HepG2 (cell line): Measurements from ENCODE around the gene KCNH6. TPM values are rescaled to one million over a fixed set of nuclear protein-coding genes. Genes with fewer than 3 reads are reported as not detected.

Experiments
- IKZF1 ChIP-seq: fragments of 450-650 bp; IDR thresholded peaks from 2 replicates; pipeline ENCODE4 v1.7.1; 2016
- MLXIP ChIP-seq: sonication (generic); formaldehyde crosslinking; IDR thresholded peaks from 2 replicates; pipeline ENCODE4 v1.9.0; 2021; ENCODE audit warnings: missing genetic modification reagents, borderline replicate concordance
- MTERF4 ChIP-seq: sonication (generic); formaldehyde crosslinking; IDR thresholded peaks from 2 replicates; pipeline ENCODE4 v1.8.0; 2023; ENCODE audit warnings: mild to moderate bottlenecking, missing genetic modification reagents
- ZNF431 ChIP-seq: sonication (generic); formaldehyde crosslinking; IDR thresholded peaks from 2 replicates; pipeline ENCODE4 v1.9.0; 2022; ENCODE audit warnings: missing genetic modification reagents, low read depth, mild to moderate bottlenecking, borderline replicate concordance
- ZNF670 ChIP-seq: sonication (generic); formaldehyde crosslinking; IDR thresholded peaks from 2 replicates; pipeline ENCODE4 v1.8.0; 2022; ENCODE audit warnings: mild to moderate bottlenecking, missing genetic modification reagents, borderline replicate concordance
- ZNF773 ChIP-seq: sonication (generic); formaldehyde crosslinking; IDR thresholded peaks from 2 replicates; pipeline ENCODE4 v1.4.0; 2020; ENCODE audit warnings: missing genetic modification reagents, borderline replicate concordance
- polyA plus RNA-seq, 8 experiments: library from polyadenylated mRNA; depleted of rRNA in 3 of 8; stranded (reverse) in 7 of 8; unstranded in 1 of 8; fragments of >200 nt; fragmentation: Illumina TruSeq in 4 of 8; extraction: Trizol in 4 of 8; gene quantifications; 2 replicates each; pipeline versions ENCODE4 v1.2.1 to v1.2.3, GENCODE V29; 2011 to 2016; ENCODE audit warnings: low read depth in 4 of 8, missing spikeins in 1 of 8, mixed read lengths in 1 of 8; ENCODE audit not compliant: insufficient read depth in 1 of 8
- total RNA-seq, 5 experiments: library from RNA; depleted of rRNA; stranded (reverse); fragments of >200 nt; fragmentation: Illumina TruSeq; extraction: Trizol; gene quantifications; 2 replicates each; pipeline ENCODE4 v1.2.3, GENCODE V29; 2016; ENCODE audit warnings: low read depth in 1 of 5
- TF ChIP-seq, protein P1 (sequence below): sonication (generic); formaldehyde crosslinking; IDR thresholded peaks from 2 replicates; pipeline ENCODE4 v1.5.1; 2020; ENCODE audit warnings: missing genetic modification reagents, mild to moderate bottlenecking, borderline replicate concordance
- TF ChIP-seq, protein P2 (sequence below): sonication (generic); formaldehyde crosslinking; IDR thresholded peaks from 2 replicates; pipeline ENCODE4 v1.4.0; 2020; ENCODE audit warnings: mild to moderate bottlenecking, low read depth, missing genetic modification reagents
- TF ChIP-seq, protein P3 (sequence below): sonication (generic); formaldehyde crosslinking; IDR thresholded peaks from 2 replicates; pipeline ENCODE4 v1.9.0; 2021; ENCODE audit warnings: missing genetic modification reagents, mild to moderate bottlenecking, borderline replicate concordance

Gene KCNH6
- total and polyA plus RNA-seq, 2 of the 13 experiments (the other 11 are each of a cell fraction or from before 2014, with no cell fraction given): 0.05 to 0.18 TPM

DNA sequence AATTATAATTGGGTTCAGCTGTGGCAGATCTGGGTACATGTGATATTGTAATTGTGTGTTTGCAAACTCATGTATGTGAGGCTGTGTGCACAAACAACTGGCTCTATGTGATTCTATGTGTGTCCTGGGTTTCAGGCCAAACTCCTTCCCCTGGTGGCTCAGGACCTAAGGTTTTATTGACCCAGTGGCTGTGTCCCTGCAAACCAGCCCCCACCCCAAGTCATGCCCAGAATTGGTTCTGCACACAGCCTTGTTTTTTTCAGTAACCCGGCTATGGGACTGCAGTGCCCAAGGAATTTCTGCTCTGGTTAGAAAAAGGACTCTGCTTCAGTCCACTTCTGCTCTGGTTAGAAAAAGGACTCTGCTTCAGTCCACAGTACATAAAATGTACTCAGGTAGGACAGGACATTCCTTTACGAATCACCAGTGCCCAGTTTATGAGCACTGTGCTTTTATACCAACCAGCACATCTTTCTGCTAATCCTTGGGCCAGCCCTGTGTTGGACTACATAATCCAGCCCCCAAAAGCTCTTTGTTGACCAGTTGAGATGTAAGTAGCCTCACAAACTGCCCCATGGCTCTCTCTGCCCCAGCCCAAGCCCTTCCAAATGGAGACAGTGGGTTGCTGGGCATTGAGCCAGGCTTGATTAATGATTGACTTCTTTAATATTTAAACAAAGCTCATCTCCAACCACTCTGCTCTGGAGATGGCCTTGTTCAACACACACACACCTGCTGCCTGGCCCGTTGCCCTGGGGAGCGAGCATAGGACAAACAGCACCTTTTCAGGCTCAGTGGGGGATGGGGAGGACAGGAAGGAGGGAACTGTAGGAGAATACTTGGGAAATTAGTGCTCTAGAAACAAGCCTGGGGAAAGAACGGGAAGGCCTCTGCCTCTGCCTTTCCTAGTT is 2.9 kb upstream of the KCNH6 start (continued):
- TF ChIP-seq MLXIP (CRISPR knock-in tag) (no peak), ZNF431 (CRISPR knock-in tag) (peak; percentile 75; the same call in 1 of the 2 replicates), ZNF670 (CRISPR knock-in tag) (peak; percentile 86; the same call in 1 of the 2 replicates), MTERF4 (CRISPR knock-in tag) (no peak), IKZF1 (no peak), ZNF773 (no peak)
- TF ChIP-seq, protein P1, sequence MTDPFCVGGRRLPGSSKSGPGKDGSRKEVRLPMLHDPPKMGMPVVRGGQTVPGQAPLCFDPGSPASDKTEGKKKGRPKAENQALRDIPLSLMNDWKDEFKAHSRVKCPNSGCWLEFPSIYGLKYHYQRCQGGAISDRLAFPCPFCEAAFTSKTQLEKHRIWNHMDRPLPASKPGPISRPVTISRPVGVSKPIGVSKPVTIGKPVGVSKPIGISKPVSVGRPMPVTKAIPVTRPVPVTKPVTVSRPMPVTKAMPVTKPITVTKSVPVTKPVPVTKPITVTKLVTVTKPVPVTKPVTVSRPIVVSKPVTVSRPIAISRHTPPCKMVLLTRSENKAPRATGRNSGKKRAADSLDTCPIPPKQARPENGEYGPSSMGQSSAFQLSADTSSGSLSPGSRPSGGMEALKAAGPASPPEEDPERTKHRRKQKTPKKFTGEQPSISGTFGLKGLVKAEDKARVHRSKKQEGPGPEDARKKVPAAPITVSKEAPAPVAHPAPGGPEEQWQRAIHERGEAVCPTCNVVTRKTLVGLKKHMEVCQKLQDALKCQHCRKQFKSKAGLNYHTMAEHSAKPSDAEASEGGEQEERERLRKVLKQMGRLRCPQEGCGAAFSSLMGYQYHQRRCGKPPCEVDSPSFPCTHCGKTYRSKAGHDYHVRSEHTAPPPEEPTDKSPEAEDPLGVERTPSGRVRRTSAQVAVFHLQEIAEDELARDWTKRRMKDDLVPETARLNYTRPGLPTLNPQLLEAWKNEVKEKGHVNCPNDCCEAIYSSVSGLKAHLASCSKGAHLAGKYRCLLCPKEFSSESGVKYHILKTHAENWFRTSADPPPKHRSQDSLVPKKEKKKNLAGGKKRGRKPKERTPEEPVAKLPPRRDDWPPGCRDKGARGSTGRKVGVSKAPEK (CRISPR knock-in tag): 0 out of 2 replicates have a peak, but pooled peaks have one; percentile 70
- TF ChIP-seq, protein P2, sequence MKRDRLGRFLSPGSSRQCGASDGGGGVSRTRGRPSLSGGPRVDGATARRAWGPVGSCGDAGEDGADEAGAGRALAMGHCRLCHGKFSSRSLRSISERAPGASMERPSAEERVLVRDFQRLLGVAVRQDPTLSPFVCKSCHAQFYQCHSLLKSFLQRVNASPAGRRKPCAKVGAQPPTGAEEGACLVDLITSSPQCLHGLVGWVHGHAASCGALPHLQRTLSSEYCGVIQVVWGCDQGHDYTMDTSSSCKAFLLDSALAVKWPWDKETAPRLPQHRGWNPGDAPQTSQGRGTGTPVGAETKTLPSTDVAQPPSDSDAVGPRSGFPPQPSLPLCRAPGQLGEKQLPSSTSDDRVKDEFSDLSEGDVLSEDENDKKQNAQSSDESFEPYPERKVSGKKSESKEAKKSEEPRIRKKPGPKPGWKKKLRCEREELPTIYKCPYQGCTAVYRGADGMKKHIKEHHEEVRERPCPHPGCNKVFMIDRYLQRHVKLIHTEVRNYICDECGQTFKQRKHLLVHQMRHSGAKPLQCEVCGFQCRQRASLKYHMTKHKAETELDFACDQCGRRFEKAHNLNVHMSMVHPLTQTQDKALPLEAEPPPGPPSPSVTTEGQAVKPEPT (CRISPR knock-in tag): no peak
- TF ChIP-seq, protein P3, sequence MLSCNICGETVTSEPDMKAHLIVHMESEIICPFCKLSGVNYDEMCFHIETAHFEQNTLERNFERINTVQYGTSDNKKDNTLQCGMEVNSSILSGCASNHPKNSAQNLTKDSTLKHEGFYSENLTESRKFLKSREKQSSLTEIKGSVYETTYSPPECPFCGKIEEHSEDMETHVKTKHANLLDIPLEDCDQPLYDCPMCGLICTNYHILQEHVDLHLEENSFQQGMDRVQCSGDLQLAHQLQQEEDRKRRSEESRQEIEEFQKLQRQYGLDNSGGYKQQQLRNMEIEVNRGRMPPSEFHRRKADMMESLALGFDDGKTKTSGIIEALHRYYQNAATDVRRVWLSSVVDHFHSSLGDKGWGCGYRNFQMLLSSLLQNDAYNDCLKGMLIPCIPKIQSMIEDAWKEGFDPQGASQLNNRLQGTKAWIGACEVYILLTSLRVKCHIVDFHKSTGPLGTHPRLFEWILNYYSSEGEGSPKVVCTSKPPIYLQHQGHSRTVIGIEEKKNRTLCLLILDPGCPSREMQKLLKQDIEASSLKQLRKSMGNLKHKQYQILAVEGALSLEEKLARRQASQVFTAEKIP (CRISPR knock-in tag): no peak
